ENCODE measurements around the gene PHF24.

DNA sequence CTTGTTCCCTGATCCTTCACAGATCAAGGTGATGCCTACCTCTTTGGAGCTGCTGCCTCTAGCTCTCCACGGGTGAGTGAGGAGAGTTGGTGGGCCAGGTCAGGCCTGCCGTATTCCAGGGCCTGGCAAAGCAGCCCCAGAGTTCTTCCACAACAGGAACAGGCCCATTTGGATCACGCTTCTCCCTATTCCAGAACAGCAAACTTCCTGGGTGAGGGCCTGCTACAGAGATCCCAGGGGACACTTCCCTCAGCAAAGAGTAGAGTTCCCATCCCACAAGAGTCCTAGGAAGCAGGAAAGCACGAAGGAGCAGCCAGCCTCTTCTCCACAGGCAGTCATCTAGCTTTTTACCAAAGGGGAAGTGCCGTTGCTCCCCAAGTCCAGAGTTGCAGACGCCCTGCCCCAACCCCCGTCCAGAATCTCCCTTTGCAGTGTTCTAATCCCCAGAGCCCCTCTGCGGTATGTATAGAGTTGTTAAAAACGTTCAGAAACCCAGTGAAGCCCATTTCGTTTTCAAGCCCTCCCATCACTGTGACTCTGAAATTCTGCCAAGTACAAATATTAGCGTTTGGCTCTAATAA lies 22.2 kb downstream of the PHF24 start:
- TF ChIP-seq POLR2A (IDR thresholded peaks at IDR 0.05): no peak
- TF ChIP-seq, protein P1, sequence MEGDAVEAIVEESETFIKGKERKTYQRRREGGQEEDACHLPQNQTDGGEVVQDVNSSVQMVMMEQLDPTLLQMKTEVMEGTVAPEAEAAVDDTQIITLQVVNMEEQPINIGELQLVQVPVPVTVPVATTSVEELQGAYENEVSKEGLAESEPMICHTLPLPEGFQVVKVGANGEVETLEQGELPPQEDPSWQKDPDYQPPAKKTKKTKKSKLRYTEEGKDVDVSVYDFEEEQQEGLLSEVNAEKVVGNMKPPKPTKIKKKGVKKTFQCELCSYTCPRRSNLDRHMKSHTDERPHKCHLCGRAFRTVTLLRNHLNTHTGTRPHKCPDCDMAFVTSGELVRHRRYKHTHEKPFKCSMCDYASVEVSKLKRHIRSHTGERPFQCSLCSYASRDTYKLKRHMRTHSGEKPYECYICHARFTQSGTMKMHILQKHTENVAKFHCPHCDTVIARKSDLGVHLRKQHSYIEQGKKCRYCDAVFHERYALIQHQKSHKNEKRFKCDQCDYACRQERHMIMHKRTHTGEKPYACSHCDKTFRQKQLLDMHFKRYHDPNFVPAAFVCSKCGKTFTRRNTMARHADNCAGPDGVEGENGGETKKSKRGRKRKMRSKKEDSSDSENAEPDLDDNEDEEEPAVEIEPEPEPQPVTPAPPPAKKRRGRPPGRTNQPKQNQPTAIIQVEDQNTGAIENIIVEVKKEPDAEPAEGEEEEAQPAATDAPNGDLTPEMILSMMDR (IDR thresholded peaks at IDR 0.05): no peak
